Stomach (tissue), 9 donors: ENCODE results near the gene BLOC1S4. TPM values are rescaled to one million over a fixed set of nuclear protein-coding genes. Genes with fewer than 3 reads are reported as not detected.
A peak's percentile ranks its signal among the peaks of the same experiment; 100 is the strongest.

ENCODE experiments used
- DNase-seq, 2 donors: peaks; one replicate each; pipeline versions ENCODE4 v3.0.0 to v3.0.0-alpha.2; 2013 to 2019
- H3K27ac ChIP-seq, 5 donors: fragments of 200-600 bp in 4 of 5; sonication (generic) in 4 of 5; one replicate each; pipeline ENCODE4 v1.5.1; 2013 to 2019; ENCODE audit warnings: mild to moderate bottlenecking in 1 of 5, moderate library complexity in 1 of 5
- H3K27me3 ChIP-seq, 3 donors: fragments of 200-600 bp; sonication (generic); one replicate each; pipeline ENCODE4 v1.5.1; 2017 to 2019; ENCODE audit warnings: mixed run types in 1 of 3
- H3K36me3 ChIP-seq, 4 donors: fragments of 200-600 bp; sonication (generic); 1 replicate in 3 of 4; 2 replicates in 1 of 4; pipeline ENCODE4 v1.5.1; 2016 to 2019
- H3K4me1 ChIP-seq, 4 donors: fragments of 200-600 bp; sonication (generic); one replicate each; pipeline ENCODE4 v1.5.1; 2016 to 2019
- H3K4me3 ChIP-seq, 4 donors: fragments of 200-600 bp; sonication (generic) in 3 of 4; one replicate each; pipeline ENCODE4 v1.5.1; 2016 to 2019; ENCODE audit warnings: mild to moderate bottlenecking in 1 of 4
- H3K9me3 ChIP-seq, 4 donors: fragments of 200-600 bp; sonication (generic); one replicate each; pipeline ENCODE4 v1.5.1; 2016 to 2019
- EP300 ChIP-seq: sonication (generic); formaldehyde crosslinking; IDR thresholded peaks from one replicate; pipeline ENCODE4 v1.6.1; 2017; ENCODE audit warnings: antibody characterized with exemption
- POLR2A ChIP-seq, 4 donors: fragments of 450-650 bp; IDR thresholded peaks; one replicate each; pipeline ENCODE4 v1.6.1; 2016; ENCODE audit warnings: antibody characterized with exemption in 4 of 4, control low read depth in 2 of 4, mild to moderate bottlenecking in 1 of 4, moderate library complexity in 1 of 4
- POLR2AphosphoS5 ChIP-seq, 3 donors: sonication (generic); formaldehyde crosslinking; IDR thresholded peaks; one replicate each; pipeline ENCODE4 v1.6.1; 2016; ENCODE audit warnings: antibody characterized with exemption in 3 of 3
- WGBS, 5 donors: extraction: QIAGEN DNeasy Blood & Tissue Kit in 3 of 5; methylation state at CpG; one replicate each; pipeline versions ENCODE4 v1.1.5 to v1.1.7; 2013 to 2018; 5-methylcytosine and 5-hydroxymethylcytosine counted together
- intact Hi-C: fragments of 100-400 bp; cut with DNase I; formaldehyde crosslinking; loops from one replicate; pipeline ENCODE4 v1.15.1; 2023; ENCODE audit warnings: low total_unique reads
- polyA plus RNA-seq, 3 donors: library from polyadenylated mRNA; stranded (reverse); fragments of 200-250 nt; gene quantifications; one replicate each; pipeline ENCODE4 v1.2.3, GENCODE V29; 2013
- total RNA-seq, 5 donors: library from RNA; depleted of rRNA; stranded (reverse); fragments of >200 nt; gene quantifications; one replicate each; pipeline versions ENCODE4 v1.1.0 to v1.2.3, GENCODE V29; 2014 to 2016
- TF ChIP-seq, protein P1 (sequence below), 7 experiments: fragments of 450-650 bp in 4 of 7; fragments of 200-600 bp in 3 of 7; sonication (generic) in 3 of 7; IDR thresholded peaks; one replicate each; pipeline ENCODE4 v1.5.1; 2016 to 2019; ENCODE audit warnings: antibody characterized with exemption in 7 of 7, control low read depth in 2 of 7, mild to moderate bottlenecking in 1 of 7
- donor health status: healthy with polysubstance abuse.
- donor health status: Bipolar disorder and iron deficiency.
- donor health status: healthy.

BLOC1S4 gene
- total and polyA plus RNA-seq, 8 donors: 8.4 to 64.3 (median 16.6) TPM

- H3K36me3 ChIP-seq: no peaks in the 10 kb centered on the region
- no peaks in the 10 kb centered on the region for H3K9me3 ChIP-seq
- TF ChIP-seq POLR2A (IDR thresholded peaks at IDR 0.05) (no peak), EP300 (no peak)
- TF ChIP-seq, protein P1, sequence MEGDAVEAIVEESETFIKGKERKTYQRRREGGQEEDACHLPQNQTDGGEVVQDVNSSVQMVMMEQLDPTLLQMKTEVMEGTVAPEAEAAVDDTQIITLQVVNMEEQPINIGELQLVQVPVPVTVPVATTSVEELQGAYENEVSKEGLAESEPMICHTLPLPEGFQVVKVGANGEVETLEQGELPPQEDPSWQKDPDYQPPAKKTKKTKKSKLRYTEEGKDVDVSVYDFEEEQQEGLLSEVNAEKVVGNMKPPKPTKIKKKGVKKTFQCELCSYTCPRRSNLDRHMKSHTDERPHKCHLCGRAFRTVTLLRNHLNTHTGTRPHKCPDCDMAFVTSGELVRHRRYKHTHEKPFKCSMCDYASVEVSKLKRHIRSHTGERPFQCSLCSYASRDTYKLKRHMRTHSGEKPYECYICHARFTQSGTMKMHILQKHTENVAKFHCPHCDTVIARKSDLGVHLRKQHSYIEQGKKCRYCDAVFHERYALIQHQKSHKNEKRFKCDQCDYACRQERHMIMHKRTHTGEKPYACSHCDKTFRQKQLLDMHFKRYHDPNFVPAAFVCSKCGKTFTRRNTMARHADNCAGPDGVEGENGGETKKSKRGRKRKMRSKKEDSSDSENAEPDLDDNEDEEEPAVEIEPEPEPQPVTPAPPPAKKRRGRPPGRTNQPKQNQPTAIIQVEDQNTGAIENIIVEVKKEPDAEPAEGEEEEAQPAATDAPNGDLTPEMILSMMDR (IDR thresholded peaks at IDR 0.05): no peak
- no peaks in the 10 kb centered on the region for H3K27me3 ChIP-seq
- H3K4me1 ChIP-seq: peaks cover 7 to 21% (median 21%) of the 10 kb centered on the region in 4 donors
- intact Hi-C loops: no loop called here
- H3K27ac ChIP-seq: no peak overlapping the region
- no peak overlapping the region for H3K4me3 ChIP-seq
- DNase-seq: no peak
- WGBS, 5 donors: 77 to 87% (median 80%) methylated on average over 11 of the region's 11 CpGs
These were observed 27.0 kb downstream of the BLOC1S4 start for GRCh38 chr4:6742989-6743388.

- H3K9me3 ChIP-seq: no peaks in the 10 kb centered on the region
- intact Hi-C loops: no loop called here
- peak; percentile 88 to 90 for DNase-seq
- H3K4me1 ChIP-seq: peaks cover 31 to 59% (median 54%) of the 10 kb centered on the region in 4 donors
- peak in 2 of 3 donors; percentile 17 to 70 for TF ChIP-seq POLR2AphosphoS5 (IDR thresholded peaks at IDR 0.05)
- TF ChIP-seq POLR2A (IDR thresholded peaks at IDR 0.05): no peak
- WGBS, 5 donors: 29 to 49% (median 44%) methylated on average over 15 to 20 of the region's 20 CpGs
- H3K4me3 ChIP-seq: no peak overlapping the region
- H3K27me3 ChIP-seq: no peaks in the 10 kb centered on the region
- H3K36me3 ChIP-seq: no peaks in the 10 kb centered on the region
- H3K27ac ChIP-seq: peak overlapping the region; percentile 71 to 86 (median 79)
These were observed 30.8 kb downstream of the BLOC1S4 start for GRCh38 chr4:6746721-6747293.

- H3K27me3 ChIP-seq: no peaks in the 10 kb centered on the region
- DNase-seq: peak; percentile 71 to 88
- no peaks in the 10 kb centered on the region for H3K9me3 ChIP-seq
- H3K4me1 ChIP-seq: peaks cover 31 to 63% (median 55%) of the 10 kb centered on the region in 4 donors
- H3K36me3 ChIP-seq: no peaks in the 10 kb centered on the region
- WGBS, 5 donors: 31 to 54% (median 36%) methylated on average over 9 to 11 of the region's 11 CpGs
- H3K27ac ChIP-seq: peak overlapping the region; percentile 71 to 86 (median 79)
- H3K4me3 ChIP-seq: no peak overlapping the region
- no peak for TF ChIP-seq EP300
- no peak for TF ChIP-seq POLR2A (IDR thresholded peaks at IDR 0.05)
- TF ChIP-seq, protein P1 (IDR thresholded peaks at IDR 0.05): no peak
- TF ChIP-seq POLR2AphosphoS5 (IDR thresholded peaks at IDR 0.05): peak in 2 of 3 donors; percentile 31 to 49
- intact Hi-C loops: no loop called here
These were observed 31.5 kb downstream of the BLOC1S4 start for GRCh38 chr4:6747294-6748051.

DNA sequence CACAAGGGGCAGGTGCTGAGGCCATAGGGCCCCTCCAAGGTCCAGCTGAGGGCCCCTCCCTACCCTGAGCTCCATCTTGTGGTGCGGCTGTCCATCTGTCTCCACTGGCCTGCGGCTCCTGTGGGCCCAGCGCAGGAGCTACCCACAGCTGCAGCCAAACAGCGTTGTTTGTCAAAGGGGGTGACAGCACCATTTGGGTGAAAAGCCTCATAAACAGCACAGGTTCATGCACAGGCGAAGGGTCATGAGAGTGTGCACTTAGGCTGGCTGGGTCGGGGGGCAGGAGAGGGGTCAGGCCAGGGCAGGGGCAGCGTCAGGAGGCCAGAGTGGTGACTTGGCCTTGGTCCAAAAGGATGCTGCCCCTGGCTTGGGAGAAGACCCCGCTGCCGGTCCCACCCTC is 32.3 kb downstream of the BLOC1S4 start:
- TF ChIP-seq EP300 (no peak), POLR2A (IDR thresholded peaks at IDR 0.05) (no peak)
- H3K4me1 ChIP-seq: peaks cover 31 to 71% (median 59%) of the 10 kb centered on the region in 4 donors
- 83 to 86% (median 84%) methylated on average over 9 of the region's 9 CpGs for WGBS, 5 donors
- peak overlapping the region; percentile 71 to 86 (median 79) for H3K27ac ChIP-seq
- intact Hi-C loops: no loop called here
- no peak for DNase-seq
- H3K27me3 ChIP-seq: no peaks in the 10 kb centered on the region
- no peaks in the 10 kb centered on the region for H3K36me3 ChIP-seq
- H3K9me3 ChIP-seq: no peaks in the 10 kb centered on the region
- H3K4me3 ChIP-seq: no peak overlapping the region

- peak in 2 of 3 donors; percentile 59 to 70 for TF ChIP-seq POLR2AphosphoS5 (IDR thresholded peaks at IDR 0.05)
- TF ChIP-seq, protein P1 (IDR thresholded peaks at IDR 0.05): no peak
- Histone ChIP-seq H3K27me3 (no peaks in the 10 kb centered on the region), H3K36me3 (no peaks in the 10 kb centered on the region), H3K27ac (peak overlapping the region; percentile 48 to 86 (median 79)), H3K4me1 (peaks cover 31 to 72% (median 59%) of the 10 kb centered on the region in 4 donors), H3K9me3 (no peaks in the 10 kb centered on the region), H3K4me3 (no peak overlapping the region)
- intact Hi-C loops: no loop called here
- 20 to 48% (median 34%) methylated on average over 20 to 25 of the region's 25 CpGs for WGBS, 5 donors
- DNase-seq: peak; percentile 85 to 89
These were observed 33.6 kb downstream of the BLOC1S4 start for GRCh38 chr4:6749340-6750171.
